GM10266 (cell line): Measurements from ENCODE around the gene SLC17A9.

ENCODE experiments used
- DNase-seq: peaks from one replicate; pipeline ENCODE4 v3.0.0; 2012; ENCODE audit errors: extremely low spot score
- TF ChIP-seq, protein P1 (sequence below): IDR thresholded peaks from 2 replicates; pipeline ENCODE4 v1.5.1; 2012; ENCODE audit warnings: mild to moderate bottlenecking, low read depth; ENCODE audit not compliant: control insufficient read depth, insufficient read depth; ENCODE audit errors: missing control alignments

SLC17A9 gene

GRCh38 chr20:63005365-63005861, 52.9 kb downstream of the SLC17A9 start:
- TF ChIP-seq, protein P1, sequence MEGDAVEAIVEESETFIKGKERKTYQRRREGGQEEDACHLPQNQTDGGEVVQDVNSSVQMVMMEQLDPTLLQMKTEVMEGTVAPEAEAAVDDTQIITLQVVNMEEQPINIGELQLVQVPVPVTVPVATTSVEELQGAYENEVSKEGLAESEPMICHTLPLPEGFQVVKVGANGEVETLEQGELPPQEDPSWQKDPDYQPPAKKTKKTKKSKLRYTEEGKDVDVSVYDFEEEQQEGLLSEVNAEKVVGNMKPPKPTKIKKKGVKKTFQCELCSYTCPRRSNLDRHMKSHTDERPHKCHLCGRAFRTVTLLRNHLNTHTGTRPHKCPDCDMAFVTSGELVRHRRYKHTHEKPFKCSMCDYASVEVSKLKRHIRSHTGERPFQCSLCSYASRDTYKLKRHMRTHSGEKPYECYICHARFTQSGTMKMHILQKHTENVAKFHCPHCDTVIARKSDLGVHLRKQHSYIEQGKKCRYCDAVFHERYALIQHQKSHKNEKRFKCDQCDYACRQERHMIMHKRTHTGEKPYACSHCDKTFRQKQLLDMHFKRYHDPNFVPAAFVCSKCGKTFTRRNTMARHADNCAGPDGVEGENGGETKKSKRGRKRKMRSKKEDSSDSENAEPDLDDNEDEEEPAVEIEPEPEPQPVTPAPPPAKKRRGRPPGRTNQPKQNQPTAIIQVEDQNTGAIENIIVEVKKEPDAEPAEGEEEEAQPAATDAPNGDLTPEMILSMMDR: no peak
- DNase-seq: no peak

- TF ChIP-seq, protein P1: no peak
- no peak for DNase-seq
Measured at GRCh38 chr20:63005862-63006539, 53.5 kb downstream of the SLC17A9 start.

DNA sequence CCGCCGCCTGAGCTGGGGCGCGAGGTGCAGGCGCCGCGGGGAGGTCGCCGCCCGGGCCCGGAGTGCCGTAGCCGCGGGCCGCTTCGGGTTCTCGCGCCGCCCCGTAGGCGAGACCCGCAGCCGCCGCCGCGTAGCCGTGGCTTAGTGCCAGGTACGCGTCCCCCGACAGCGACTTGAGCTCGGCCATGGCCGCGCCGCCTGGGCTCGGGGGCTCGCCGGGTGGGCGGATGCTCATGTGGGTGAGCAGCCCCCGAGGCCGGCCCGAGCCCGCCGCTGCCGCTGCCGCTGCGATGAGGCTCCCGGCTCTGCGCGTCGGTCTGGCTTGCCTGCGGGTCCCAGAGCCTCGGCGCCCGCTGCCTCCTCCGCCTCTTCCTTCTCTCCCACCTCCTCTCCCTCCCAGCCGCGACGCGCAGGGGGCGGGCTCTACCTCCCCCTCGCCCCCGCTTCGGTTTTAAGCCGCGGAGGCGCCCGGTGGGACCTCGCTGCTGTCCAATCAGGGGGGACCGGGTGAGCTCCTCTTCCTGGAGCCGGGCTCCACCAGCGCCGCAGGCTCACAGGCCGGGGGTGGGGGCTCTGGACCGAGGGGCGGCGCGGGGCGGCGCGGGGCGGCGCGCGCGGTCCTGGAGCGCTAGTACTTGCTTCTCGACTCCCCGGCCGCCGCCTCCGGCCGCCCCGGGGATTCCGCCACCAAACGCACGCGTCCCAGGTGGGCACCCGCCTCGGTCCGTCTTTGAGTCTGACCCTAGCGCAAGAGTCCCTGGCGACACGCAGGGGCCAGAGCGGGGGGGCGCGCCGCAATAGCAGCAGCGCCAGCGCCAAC, 54.2 kb downstream of the SLC17A9 start, which contains the start of gene BHLHE23:
Gene BHLHE23 (minus strand): TSS at position 425 of the 820 bp plus-strand sequence. CDS start 190 bp downstream, at position 235.
- DNase-seq: peak; percentile 79
- TF ChIP-seq, protein P1: no peak

- TF ChIP-seq, protein P1: no peak
Measured at GRCh38 chr20:63007360-63007645, 54.8 kb downstream of the SLC17A9 start.

DNA sequence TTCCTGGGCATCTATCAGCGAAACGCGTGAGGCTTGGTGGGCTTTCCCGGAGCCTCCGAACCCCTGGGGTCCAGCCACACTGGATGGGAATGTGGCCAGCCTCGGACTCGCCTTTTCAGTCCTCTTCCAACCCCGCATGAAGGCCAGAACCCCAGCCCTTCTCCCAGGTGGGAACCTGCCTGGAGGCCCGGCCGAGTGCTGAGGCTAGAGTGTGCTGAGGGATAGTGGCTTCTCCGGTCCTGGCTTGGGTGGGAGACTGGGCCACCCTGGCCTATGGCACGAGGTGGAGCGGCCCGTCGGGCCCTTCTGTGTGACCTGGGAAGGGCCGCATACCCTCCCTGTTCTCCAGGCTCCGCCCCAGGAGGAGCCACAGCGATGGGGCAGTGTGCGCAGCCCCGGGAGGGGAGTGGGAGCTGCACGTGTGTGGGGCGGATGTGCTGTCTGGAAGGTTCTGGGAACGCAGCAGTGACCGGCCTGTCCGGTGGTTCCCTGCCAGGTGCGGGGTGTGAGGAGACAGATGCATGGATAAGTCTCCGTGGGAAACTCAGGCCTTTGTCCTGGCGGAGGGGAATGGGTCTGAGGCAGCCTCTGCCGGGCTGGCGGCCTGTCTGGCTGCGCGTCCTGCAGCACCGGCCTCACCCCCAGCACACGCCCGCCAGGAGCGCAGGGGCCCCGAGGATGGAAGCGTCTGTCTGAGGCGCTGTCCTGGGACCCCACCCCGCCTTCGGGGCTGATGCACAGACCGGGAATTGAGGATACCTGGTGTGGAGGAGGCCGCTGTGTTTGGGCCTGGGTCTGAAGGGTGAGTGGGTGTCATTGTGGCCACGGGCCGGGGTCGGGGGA, 55.4 kb downstream of the SLC17A9 start:
- TF ChIP-seq, protein P1: no peak
- no peak for DNase-seq

More at GRCh38 chr20:63007360-63007645, 54.8 kb downstream of the SLC17A9 start:
- no peak for DNase-seq

GRCh38 chr20:63008541-63009044, 56.1 kb downstream of the SLC17A9 start:
- no peak for DNase-seq
- TF ChIP-seq, protein P1: no peak
